KG1 (cell line): ENCODE results near the gene MYH14.

Source experiments
- DNase-seq: peaks from one replicate; lab custom pipeline; 2025; lab: John Stamatoyannopoulos, UW

The MYH14 gene

GRCh38 chr19:50261446-50261970, 58.1 kb downstream of the MYH14 start:
- no peak for DNase-seq

- DNase-seq = no peak
Measured at GRCh38 chr19:50263176-50263575, 59.8 kb downstream of the MYH14 start.

- no peak for DNase-seq
Measured at GRCh38 chr19:50264483-50265186, 61.2 kb downstream of the MYH14 start.

- DNase-seq = no peak
Measured at GRCh38 chr19:50266041-50266440, 62.6 kb downstream of the MYH14 start.

- DNase-seq = no peak
Measured at GRCh38 chr19:50266896-50267295, 63.5 kb downstream of the MYH14 start.

- no peak for DNase-seq
Measured at GRCh38 chr19:50268041-50268440, 64.6 kb downstream of the MYH14 start.

- DNase-seq = no peak
Measured at GRCh38 chr19:50268501-50268900, 65.1 kb downstream of the MYH14 start.

- DNase-seq = no peak
Measured at GRCh38 chr19:50269653-50270052, 66.2 kb downstream of the MYH14 start.

GRCh38 chr19:50272263-50272897, 69.0 kb downstream of the MYH14 start:
- DNase-seq = no peak

- no peak for DNase-seq
Measured at GRCh38 chr19:50273821-50274220, 70.4 kb downstream of the MYH14 start.

- DNase-seq = no peak
Measured at GRCh38 chr19:50275577-50276368, 72.4 kb downstream of the MYH14 start.

GRCh38 chr19:50276370-50277063, 73.1 kb downstream of the MYH14 start:
- no peak for DNase-seq

- DNase-seq = no peak
Measured at GRCh38 chr19:50277966-50278580, 74.7 kb downstream of the MYH14 start.

GRCh38 chr19:50280074-50280473, 76.7 kb downstream of the MYH14 start:
- DNase-seq = no peak

- no peak for DNase-seq
Measured at GRCh38 chr19:50280983-50281382, 77.6 kb downstream of the MYH14 start.

GRCh38 chr19:50281491-50281890, 78.1 kb downstream of the MYH14 start:
- DNase-seq = no peak

- no peak for DNase-seq
Measured at GRCh38 chr19:50285833-50286232, 82.4 kb downstream of the MYH14 start.

- DNase-seq = no peak
Measured at GRCh38 chr19:50286443-50286842, 83.0 kb downstream of the MYH14 start.

GRCh38 chr19:50287331-50287730, 83.9 kb downstream of the MYH14 start:
- DNase-seq = no peak

- no peak for DNase-seq
Measured at GRCh38 chr19:50288954-50289353, 85.5 kb downstream of the MYH14 start.

GRCh38 chr19:50290011-50290410, 86.6 kb downstream of the MYH14 start:
- no peak for DNase-seq

- DNase-seq = no peak
Measured at GRCh38 chr19:50290775-50291174, 87.4 kb downstream of the MYH14 start.
